SK-MEL-5 (cell line): ENCODE measurements around the gene ZHX3. TPM values are rescaled to one million over a fixed set of nuclear protein-coding genes. Genes with fewer than 3 reads are reported as not detected.
A peak's percentile ranks its signal among the peaks of the same experiment; 100 is the strongest.
"Not testable (repeated sequence)": the region's sequence is repeated elsewhere in the genome, so short reads cannot be mapped to it uniquely, and the experiment has no call there.

Experiments
- DNase-seq: peaks from one replicate; pipeline ENCODE4 v3.0.0-alpha.2; 2016; ENCODE audit warnings: low read depth, low spot score
- in situ Hi-C: cut with HindIII; loops from 2 replicates; pipeline ENCODE4 v1.10.0; 2016; ENCODE audit warnings: low sequenced_read_pairs, high pct_unique_total_duplicates, low pct_unique_long_range_greater_than_20kb
- total RNA-seq: library from RNA; depleted of rRNA; stranded (reverse); fragments of >200 nt; shearing (Covaris generic); gene quantifications from 2 replicates; pipeline ENCODE4 v1.2.3, GENCODE V29; 2014

The ZHX3 gene
- total RNA-seq, 1 experiment from 2014 or later = 7.3 TPM

DNA sequence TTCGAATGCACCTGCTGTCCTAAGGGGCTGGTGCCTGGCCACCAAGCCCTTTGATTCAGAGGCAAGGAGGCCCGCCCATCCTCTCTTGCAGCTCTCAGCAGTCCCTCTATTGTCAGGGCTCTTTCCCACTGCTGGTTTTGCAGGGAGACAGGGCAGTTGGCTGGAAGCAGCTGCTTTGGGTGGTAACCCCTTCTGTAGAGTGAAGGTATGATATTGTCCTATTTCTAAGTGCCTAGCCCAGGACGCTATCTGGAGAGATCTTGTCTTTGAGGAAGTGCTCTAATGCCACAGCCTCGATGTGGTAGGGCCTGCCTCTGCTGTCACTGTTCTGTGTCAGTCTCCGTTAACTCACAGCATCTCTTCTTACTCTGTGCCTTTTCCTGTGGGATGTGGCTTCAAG is 174.6 kb downstream of the ZHX3 start:
- no peak for DNase-seq
- in situ Hi-C loops = no loop called here

DNA sequence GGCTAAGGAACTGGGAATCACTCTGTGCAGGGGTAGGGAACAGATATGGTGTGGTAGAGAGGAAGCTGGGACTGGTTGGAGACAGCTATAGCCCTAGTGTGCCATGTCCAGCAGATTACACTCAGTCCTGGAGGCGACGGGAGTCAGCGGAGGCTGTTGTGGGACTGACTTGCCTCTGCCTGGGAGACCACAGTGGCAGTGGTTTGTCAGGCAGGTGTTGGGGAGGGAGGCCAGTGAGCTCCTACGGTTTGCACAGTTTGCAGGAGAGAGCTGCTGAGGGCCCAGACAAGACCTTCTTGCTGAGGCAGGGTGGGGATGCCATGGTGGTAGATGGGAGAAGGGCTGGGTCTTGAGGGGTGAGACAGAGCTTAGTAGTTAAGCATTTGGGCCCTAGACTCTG is 175.3 kb downstream of the ZHX3 start:
- DNase-seq = no peak
- in situ Hi-C loops = no loop called here

- in situ Hi-C loops = no loop called here
- peak; percentile 75 for DNase-seq
These were observed 176.2 kb downstream of the ZHX3 start for GRCh38 chr20:41141153-41141815.

GRCh38 chr20:41140226-41141133 is 177.1 kb downstream of the ZHX3 start:
- in situ Hi-C loops = no loop called here
- peak; percentile 21 for DNase-seq

- in situ Hi-C loops = no loop called here
- no peak for DNase-seq
These were observed 178.1 kb downstream of the ZHX3 start for GRCh38 chr20:41139227-41140093.

DNA sequence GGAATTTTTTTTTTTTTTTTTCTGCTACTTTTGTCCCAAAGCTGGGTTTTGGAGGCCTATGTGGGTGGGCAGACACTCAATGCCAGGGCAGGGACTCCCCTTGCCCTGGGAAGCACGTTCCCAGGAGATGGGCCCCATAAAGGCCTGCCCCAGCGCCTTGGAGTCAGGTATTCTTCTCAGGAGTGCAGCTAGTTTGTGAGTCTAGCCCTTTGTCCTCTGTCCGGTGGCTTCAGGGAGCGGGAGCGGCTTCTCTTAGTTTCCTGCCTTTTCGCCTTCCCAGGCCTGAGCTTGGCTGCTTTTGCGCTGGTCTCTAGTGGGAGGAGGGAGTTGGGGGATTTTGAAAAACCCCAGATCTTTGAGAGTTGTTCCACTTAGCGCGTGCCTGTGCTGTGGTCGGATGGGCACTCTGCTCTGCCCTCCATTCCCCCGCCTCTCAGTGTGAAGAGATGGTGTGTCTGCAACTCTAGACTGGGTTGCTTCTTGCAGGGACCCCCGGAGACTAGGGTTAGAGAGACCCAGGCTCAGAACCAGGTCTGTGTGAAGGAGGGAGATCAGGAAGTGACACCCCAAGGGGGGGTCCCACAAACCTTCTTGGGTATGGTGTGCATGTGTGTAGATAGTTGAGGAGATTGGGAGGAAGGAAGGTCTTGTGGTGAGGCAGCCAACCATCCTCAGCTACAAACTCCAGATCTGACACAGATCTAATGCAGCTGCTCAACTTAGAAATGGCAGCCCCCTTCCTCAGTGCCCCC is 178.9 kb downstream of the ZHX3 start:
- in situ Hi-C loops = no loop called here
- peak; percentile 20 for DNase-seq

DNA sequence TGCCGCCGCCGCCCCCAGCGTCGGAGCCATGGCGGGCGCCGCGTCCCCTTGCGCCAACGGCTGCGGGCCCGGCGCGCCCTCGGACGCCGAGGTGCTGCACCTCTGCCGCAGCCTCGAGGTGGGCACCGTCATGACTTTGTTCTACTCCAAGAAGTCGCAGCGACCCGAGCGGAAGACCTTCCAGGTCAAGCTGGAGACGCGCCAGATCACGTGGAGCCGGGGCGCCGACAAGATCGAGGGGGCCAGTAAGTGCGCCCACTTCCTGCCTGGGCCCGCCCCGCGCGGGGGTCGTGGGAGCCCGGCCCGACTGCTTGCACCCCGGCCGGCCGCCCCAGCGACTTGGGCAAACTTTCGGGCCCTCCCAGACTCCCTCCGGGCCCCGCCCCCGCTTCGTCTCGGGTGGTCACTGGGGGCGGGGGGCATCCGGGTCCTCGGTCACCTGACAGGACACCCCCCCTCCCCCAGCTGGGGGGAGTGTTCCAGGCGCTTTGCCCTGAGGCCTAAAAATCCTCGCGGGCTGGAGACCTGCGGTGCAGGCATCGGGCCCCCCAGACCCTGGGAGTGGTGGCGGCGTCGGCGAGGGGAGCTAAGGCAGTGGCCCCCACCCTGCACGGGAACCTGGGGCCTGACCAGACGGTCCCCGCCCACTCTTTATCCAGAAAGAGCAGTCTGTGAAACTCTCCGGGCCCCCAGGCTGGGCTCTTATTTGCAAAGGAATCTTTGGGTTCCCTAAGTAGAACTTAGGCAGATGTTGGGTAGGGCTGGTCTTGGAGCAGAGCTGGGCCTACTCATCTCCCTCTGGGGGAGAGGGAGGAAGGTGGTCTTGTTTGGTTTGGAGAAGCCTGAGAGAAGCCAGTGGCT is 179.7 kb downstream of the ZHX3 start:
- in situ Hi-C loops = no loop called here
- DNase-seq = peak; percentile 59

- peak; percentile 82 for DNase-seq
- in situ Hi-C loops = no loop called here
These were observed 180.6 kb downstream of the ZHX3 start, which contains the start of gene PLCG1 for GRCh38 chr20:41136680-41137613. TSS of gene PLCG1 (plus strand) at chr20:41137543. CDS start at chr20:41137642, 99 bp downstream.

GRCh38 chr20:41135888-41136679 is 181.4 kb downstream of the ZHX3 start:
- in situ Hi-C loops = no loop called here

GRCh38 chr20:41135187-41135887 is 182.2 kb downstream of the ZHX3 start:
- in situ Hi-C loops = no loop called here
- peak; percentile 67 for DNase-seq

More at GRCh38 chr20:41135888-41136679, 181.4 kb downstream of the ZHX3 start:
- DNase-seq = no peak

- in situ Hi-C loops = no loop called here
- DNase-seq = no peak
These were observed 183.0 kb downstream of the ZHX3 start for GRCh38 chr20:41134362-41135186.

DNA sequence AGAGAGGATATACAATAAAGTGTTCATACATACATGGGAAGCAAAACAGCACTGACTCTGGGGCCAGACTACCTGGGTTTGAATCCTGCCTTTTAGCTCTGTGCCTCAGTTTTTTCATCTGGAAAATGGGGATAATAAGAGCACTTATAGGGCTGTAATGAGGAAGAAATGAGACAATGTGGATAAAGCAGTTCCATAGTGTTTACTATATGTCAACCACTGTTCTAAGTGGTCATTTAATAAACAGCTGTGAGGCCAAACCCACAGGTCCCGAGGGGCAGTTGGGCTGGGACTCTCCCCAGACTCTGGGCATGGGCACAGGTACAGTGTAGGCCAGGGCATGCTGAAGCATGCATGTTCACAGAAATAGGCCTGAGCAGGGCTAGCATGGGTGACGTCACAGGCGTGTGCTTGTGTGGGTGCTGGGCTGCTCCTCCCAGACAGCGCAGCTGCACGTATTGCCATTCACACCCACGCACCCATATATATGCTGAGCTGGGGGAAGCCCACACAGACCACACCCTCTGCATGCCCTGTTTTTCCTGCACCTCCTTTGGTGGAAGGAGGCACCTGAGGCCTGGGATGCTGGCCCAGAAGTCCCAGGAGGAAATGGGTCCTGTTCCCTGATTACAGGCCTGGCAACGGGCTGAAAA is 183.7 kb downstream of the ZHX3 start:
- in situ Hi-C loops = no loop called here

GRCh38 chr20:41132388-41132775 is 185.1 kb downstream of the ZHX3 start:
- in situ Hi-C loops = not testable (repeated sequence)

More for the DNA sequence above, 183.7 kb downstream of the ZHX3 start:
- no peak for DNase-seq

More at GRCh38 chr20:41132388-41132775, 185.1 kb downstream of the ZHX3 start:
- not testable (repeated sequence) for DNase-seq
